Neural progenitor cell (in vitro differentiated cells): Measurements from ENCODE around the gene NHEJ1. TPM values are rescaled to one million over a fixed set of nuclear protein-coding genes. Genes with fewer than 3 reads are reported as not detected.
"Not testable (repeated sequence)": the region's sequence is repeated elsewhere in the genome, so short reads cannot be mapped to it uniquely, and the experiment has no call there.

Source experiments
- DNase-seq: peaks from one replicate; pipeline ENCODE4 v3.0.0-alpha.2; 2016; ENCODE audit warnings: low spot score
- H2AFZ ChIP-seq: fragments of 200-600 bp; sonication (generic); replicated peaks from 2 replicates; pipeline ENCODE4 v1.6.1; 2016; ENCODE audit warnings: antibody characterized with exemption
- H3F3A ChIP-seq: fragments of 200-600 bp; sonication (generic); 2 replicates; pipeline ENCODE4 v1.6.1; 2016; ENCODE audit warnings: antibody characterized with exemption, low read depth
- H3K27ac ChIP-seq: fragments of 200-600 bp; sonication (generic); 2 replicates; pipeline ENCODE4 v1.5.1; 2016; ENCODE audit warnings: mild to moderate bottlenecking
- H3K27me3 ChIP-seq: fragments of 200-600 bp; sonication (generic); 2 replicates; pipeline ENCODE4 v1.6.1; 2016; ENCODE audit warnings: mild to moderate bottlenecking, moderate library complexity
- H3K36me3 ChIP-seq: fragments of 200-600 bp; sonication (generic); 2 replicates; pipeline ENCODE4 v1.5.1; 2016
- H3K4me1 ChIP-seq: fragments of 200-600 bp; sonication (generic); 2 replicates; pipeline ENCODE4 v1.6.1; 2016; ENCODE audit warnings: mixed run types
- H3K4me2 ChIP-seq: fragments of 200-600 bp; sonication (generic); 2 replicates; pipeline ENCODE4 v1.6.1; 2016
- H3K4me3 ChIP-seq: fragments of 200-600 bp; sonication (generic); 2 replicates; pipeline ENCODE4 v1.5.1; 2016
- H3K79me2 ChIP-seq: fragments of 200-600 bp; sonication (generic); 2 replicates; pipeline ENCODE4 v1.6.1; 2016; ENCODE audit warnings: low read depth
- H3K9ac ChIP-seq: fragments of 200-600 bp; sonication (generic); 2 replicates; pipeline ENCODE4 v1.6.1; 2016
- H3K9me3 ChIP-seq: fragments of 200-600 bp; sonication (generic); 2 replicates; pipeline ENCODE4 v1.5.1; 2016; ENCODE audit warnings: low read depth
- H4K20me1 ChIP-seq: fragments of 200-600 bp; sonication (generic); 2 replicates; pipeline ENCODE4 v1.6.1; 2016; ENCODE audit warnings: low read depth
- H3K27ac Mint-ChIP-seq: 3 replicates; pipeline ENCODE4 v1.8.0; 2021; ENCODE audit warnings: mixed read lengths
- H3K27me3 Mint-ChIP-seq: 2 replicates; pipeline ENCODE4 v1.8.0; 2022; ENCODE audit warnings: low read depth, mild to moderate bottlenecking, inconsistent platforms, moderate library complexity, mixed read lengths; ENCODE audit not compliant: insufficient read depth
- H3K36me3 Mint-ChIP-seq: 3 replicates; pipeline ENCODE4 v1.8.0; 2021; ENCODE audit warnings: mixed read lengths
- H3K4me1 Mint-ChIP-seq: 3 replicates; pipeline ENCODE4 v1.8.0; 2021; ENCODE audit warnings: mixed read lengths
- H3K4me3 Mint-ChIP-seq: 3 replicates; pipeline ENCODE4 v1.8.0; 2021; ENCODE audit warnings: mild to moderate bottlenecking, moderate library complexity, mixed read lengths
- H3K9me3 Mint-ChIP-seq: 3 replicates; pipeline ENCODE4 v1.8.0; 2020; ENCODE audit warnings: mixed read lengths
- CTCF ChIP-seq: fragments of 200-600 bp; sonication (generic); IDR thresholded peaks from 2 replicates; pipeline ENCODE4 v1.5.1; 2017; ENCODE audit warnings: antibody characterized with exemption, mild to moderate bottlenecking
- EZH2 ChIP-seq: fragments of 200-600 bp; sonication (generic); IDR thresholded peaks from 2 replicates; pipeline ENCODE4 v1.6.1; 2017; ENCODE audit warnings: antibody characterized with exemption, mild to moderate bottlenecking, moderate library complexity
- EZH2phosphoT487 ChIP-seq: fragments of 200-600 bp; sonication (generic); IDR thresholded peaks from 2 replicates; pipeline ENCODE4 v1.6.1; 2017; ENCODE audit warnings: antibody characterized with exemption
- total RNA-seq: library from RNA; depleted of rRNA; stranded (reverse); fragments of >200 nt; gene quantifications from 2 replicates; pipeline ENCODE4 v1.2.3, GENCODE V29; 2015; ENCODE audit warnings: low replicate concordance

NHEJ1 gene
- total RNA-seq, 1 donor from 2014 or later: 25.5 TPM

- Histone ChIP-seq H3K4me3 (peak overlapping the region; percentile 66), H2AFZ (peak overlapping the region; percentile 88), H3F3A (peaks cover 26% of the 10 kb centered on the region), H3K27me3 (no peaks in the 10 kb centered on the region), H3K79me2 (no peaks in the 10 kb centered on the region), H3K4me1 (peaks cover 7% of the 10 kb centered on the region), H3K4me2 (peak overlapping the region; percentile 76), H3K36me3 (no peaks in the 10 kb centered on the region), H4K20me1 (no peaks in the 10 kb centered on the region), H3K27ac (no peak overlapping the region), H3K9me3 (no peaks in the 10 kb centered on the region), H3K9ac (no peak overlapping the region)
- Mint-ChIP-seq H3K9me3 (peaks cover 6% of the 10 kb centered on the region), H3K36me3 (peaks cover 2% of the 10 kb centered on the region), H3K4me3 (peak overlapping the region; percentile 95), H3K27me3 (peaks cover 2% of the 10 kb centered on the region), H3K4me1 (peaks cover 20% of the 10 kb centered on the region), H3K27ac (peak overlapping the region; percentile 94)
- DNase-seq: no peak
- TF ChIP-seq CTCF (no peak), EZH2phosphoT487 (no peak), EZH2 (no peak)
Observed at GRCh38 chr2:219205981-219206327, 45.3 kb upstream of the NHEJ1 start.

GRCh38 chr2:219205165-219205538, 44.5 kb upstream of the NHEJ1 start:
- H3K36me3 ChIP-seq: no peaks in the 10 kb centered on the region
- Mint-ChIP-seq H3K9me3 (peaks cover 12% of the 10 kb centered on the region), H3K27me3 (peaks cover 2% of the 10 kb centered on the region)

GRCh38 chr2:219204425-219205164, 44.0 kb upstream of the NHEJ1 start:
- H3K27me3 Mint-ChIP-seq: peaks cover 2% of the 10 kb centered on the region

More at GRCh38 chr2:219205165-219205538, 44.5 kb upstream of the NHEJ1 start:
- Histone ChIP-seq H3F3A (peaks cover 26% of the 10 kb centered on the region), H2AFZ (no peak overlapping the region), H3K9ac (no peak overlapping the region), H3K4me3 (no peak overlapping the region), H3K4me1 (peaks cover 7% of the 10 kb centered on the region), H3K9me3 (no peaks in the 10 kb centered on the region), H4K20me1 (no peaks in the 10 kb centered on the region), H3K79me2 (no peaks in the 10 kb centered on the region), H3K27ac (no peak overlapping the region), H3K27me3 (no peaks in the 10 kb centered on the region), H3K4me2 (no peak overlapping the region)
- TF ChIP-seq EZH2phosphoT487: no peak
- no peak for TF ChIP-seq CTCF
- no peak for TF ChIP-seq EZH2
- DNase-seq: no peak
- H3K36me3 Mint-ChIP-seq: peaks cover 2% of the 10 kb centered on the region
- H3K4me3 Mint-ChIP-seq: peak overlapping the region; percentile 95
- H3K27ac Mint-ChIP-seq: no peak overlapping the region
- H3K4me1 Mint-ChIP-seq: peaks cover 27% of the 10 kb centered on the region

GRCh38 chr2:219201331-219201730, 40.7 kb upstream of the NHEJ1 start:
- H3K4me2 ChIP-seq, H3K4me3 Mint-ChIP-seq, H3K36me3 Mint-ChIP-seq, H3K36me3 ChIP-seq, H3K27ac ChIP-seq, H3K27me3 Mint-ChIP-seq, H3K4me1 ChIP-seq, H2AFZ ChIP-seq, H3K27me3 ChIP-seq, DNase-seq, H3F3A ChIP-seq, H4K20me1 ChIP-seq, H3K9me3 ChIP-seq, H3K9ac ChIP-seq, H3K4me3 ChIP-seq, H3K79me2 ChIP-seq: not testable (repeated sequence)
- H3K27ac Mint-ChIP-seq: peak overlapping the region; percentile 95
- peaks cover 18% of the 10 kb centered on the region for H3K4me1 Mint-ChIP-seq
- H3K9me3 Mint-ChIP-seq: peaks cover 12% of the 10 kb centered on the region

More at GRCh38 chr2:219204425-219205164, 44.0 kb upstream of the NHEJ1 start:
- H3K4me3 Mint-ChIP-seq: peak overlapping the region; percentile 95
- H4K20me1 ChIP-seq: no peaks in the 10 kb centered on the region
- H3K27me3 ChIP-seq: no peaks in the 10 kb centered on the region
- H3K9me3 ChIP-seq: no peaks in the 10 kb centered on the region
- H3K9me3 Mint-ChIP-seq: peaks cover 12% of the 10 kb centered on the region
- H3K4me3 ChIP-seq: no peak overlapping the region
- no peaks in the 10 kb centered on the region for H3K36me3 ChIP-seq
- peaks cover 28% of the 10 kb centered on the region for H3K4me1 Mint-ChIP-seq
- no peaks in the 10 kb centered on the region for H3K79me2 ChIP-seq
- H3K27ac ChIP-seq: no peak overlapping the region
- H3K9ac ChIP-seq: no peak overlapping the region
- peaks cover 2% of the 10 kb centered on the region for H3K36me3 Mint-ChIP-seq
- peaks cover 26% of the 10 kb centered on the region for H3F3A ChIP-seq
- no peak overlapping the region for H2AFZ ChIP-seq
- H3K4me1 ChIP-seq: peaks cover 7% of the 10 kb centered on the region
- DNase-seq: no peak
- no peak overlapping the region for H3K4me2 ChIP-seq
- TF ChIP-seq EZH2phosphoT487: no peak
- no peak for TF ChIP-seq EZH2
- no peak for TF ChIP-seq CTCF
- H3K27ac Mint-ChIP-seq: no peak overlapping the region

GRCh38 chr2:219200502-219201326, 40.1 kb upstream of the NHEJ1 start:
- H3F3A ChIP-seq, H3K27ac ChIP-seq, H3K27me3 Mint-ChIP-seq, H3K79me2 ChIP-seq, H2AFZ ChIP-seq, H3K4me3 ChIP-seq, DNase-seq, H3K27me3 ChIP-seq, H3K36me3 Mint-ChIP-seq, H3K9ac ChIP-seq, H3K4me1 ChIP-seq, H3K4me2 ChIP-seq, H4K20me1 ChIP-seq, H3K9me3 ChIP-seq, H3K36me3 ChIP-seq: not testable (repeated sequence)
- H3K4me3 Mint-ChIP-seq: peak overlapping the region; percentile 11
- H3K27ac Mint-ChIP-seq: peak overlapping the region; percentile 95
- peaks cover 14% of the 10 kb centered on the region for H3K4me1 Mint-ChIP-seq
- H3K9me3 Mint-ChIP-seq: peaks cover 12% of the 10 kb centered on the region
